HG03460 (cell line): ENCODE measurements around the gene IKZF1.
A peak's percentile ranks its signal among the peaks of the same experiment; 100 is the strongest.

ENCODE experiments used
- ATAC-seq: cut with Tn5 transposase; IDR thresholded peaks from one replicate; pipeline ENCODE4 v1.9.1; 2021; ENCODE audit not compliant: unreplicated experiment

IKZF1 gene

DNA sequence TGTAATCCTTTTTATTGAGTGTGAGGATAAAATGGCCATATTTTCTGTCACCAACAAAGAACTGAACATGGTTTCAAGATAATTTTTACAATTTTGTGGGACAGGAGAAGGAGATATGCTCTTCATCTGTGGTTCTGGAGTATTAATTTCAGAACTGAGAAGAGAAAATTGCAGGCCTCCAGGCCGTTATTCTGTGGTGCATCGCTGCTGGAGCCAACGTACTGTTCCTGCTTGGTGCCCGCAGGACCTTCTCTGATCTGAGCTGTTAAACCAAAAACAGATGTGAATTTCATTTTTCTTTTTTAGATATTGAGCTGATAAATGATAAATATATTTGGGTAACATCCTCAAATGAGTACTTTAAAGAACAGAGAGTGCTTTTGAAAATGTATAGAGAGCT, 63.9 kb downstream of the IKZF1 start:
- no peak for ATAC-seq

DNA sequence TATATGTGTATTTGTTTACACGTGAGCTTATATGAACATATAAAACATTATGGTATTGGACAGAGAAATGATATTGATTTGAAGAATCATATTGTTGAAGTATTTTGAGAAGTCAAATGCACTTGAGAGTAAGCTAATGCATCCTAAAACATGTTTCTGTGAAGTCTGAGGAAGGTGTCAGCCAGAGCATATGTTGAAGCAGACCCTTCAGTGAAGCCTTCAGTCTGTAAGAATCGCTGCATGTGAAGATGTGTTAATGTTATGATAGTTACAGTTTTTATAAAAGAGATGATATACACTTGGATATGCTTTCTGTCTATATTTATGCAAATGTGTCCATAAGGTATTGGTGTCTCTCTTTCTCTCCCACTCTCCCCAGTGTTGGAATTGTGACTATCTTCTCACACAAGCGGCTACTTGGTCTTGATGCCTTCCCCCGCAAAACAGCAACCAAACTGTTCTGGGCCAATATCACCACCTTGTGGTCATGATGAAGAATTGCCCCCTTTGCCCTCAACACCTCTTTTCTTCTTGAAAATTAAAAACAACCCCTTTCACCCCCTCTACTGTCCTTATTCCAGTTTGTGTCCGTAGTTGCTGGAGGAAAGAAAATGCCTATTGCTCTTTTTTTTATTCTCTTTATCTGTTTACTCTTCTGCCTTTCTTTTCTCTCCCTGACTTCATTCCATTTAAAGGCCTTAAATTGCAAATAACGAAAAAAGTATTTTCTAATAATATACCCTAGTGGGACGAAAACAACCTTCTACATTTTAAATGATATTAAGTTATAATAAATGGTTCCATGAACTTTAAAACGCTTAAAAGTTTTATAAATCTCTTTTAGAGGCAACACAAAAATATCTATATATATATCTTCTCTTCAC, 64.9 kb downstream of the IKZF1 start:
- no peak for ATAC-seq

DNA sequence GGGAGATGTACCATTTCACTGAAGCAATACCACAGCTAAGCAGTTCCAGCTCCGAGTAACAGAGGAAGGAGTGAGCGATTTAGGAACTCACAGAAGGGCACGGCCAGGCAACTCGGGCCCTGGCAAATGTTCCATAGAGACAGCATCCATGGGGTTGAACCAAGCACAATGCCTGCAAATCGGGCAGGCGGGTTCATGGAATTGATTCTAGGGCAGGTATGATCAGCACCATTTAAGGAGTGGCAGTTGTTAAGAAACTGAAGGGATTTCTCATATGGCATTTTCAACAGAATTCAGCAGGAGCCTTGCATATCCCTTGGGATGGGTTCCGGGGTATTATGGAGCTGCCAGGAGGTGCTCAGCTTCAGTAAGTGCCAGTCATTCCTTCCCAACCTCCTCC, 66.4 kb downstream of the IKZF1 start:
- no peak for ATAC-seq

DNA sequence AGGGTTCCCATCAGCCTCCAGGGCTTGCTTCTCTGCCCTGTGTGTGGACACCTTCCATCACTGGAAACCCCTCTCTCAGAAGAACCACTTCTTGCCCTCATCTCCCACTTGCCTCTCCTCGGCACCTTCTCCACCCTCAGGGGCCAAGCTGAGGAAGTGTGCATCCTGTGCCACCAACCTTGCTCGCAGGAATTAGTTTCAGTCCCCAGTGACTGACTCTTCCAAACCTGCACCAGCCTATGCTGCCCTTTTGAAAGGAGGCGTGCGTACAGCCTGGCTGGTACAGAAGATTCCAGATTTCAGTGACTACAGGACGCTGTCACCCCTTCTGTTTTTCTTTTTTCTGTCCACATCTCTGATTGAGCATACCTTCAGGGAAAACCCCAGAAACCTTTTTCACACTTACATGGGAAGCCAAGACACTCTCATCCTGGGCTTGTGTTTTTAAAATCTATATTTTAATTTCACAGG, 67.1 kb downstream of the IKZF1 start:
- no peak for ATAC-seq

DNA sequence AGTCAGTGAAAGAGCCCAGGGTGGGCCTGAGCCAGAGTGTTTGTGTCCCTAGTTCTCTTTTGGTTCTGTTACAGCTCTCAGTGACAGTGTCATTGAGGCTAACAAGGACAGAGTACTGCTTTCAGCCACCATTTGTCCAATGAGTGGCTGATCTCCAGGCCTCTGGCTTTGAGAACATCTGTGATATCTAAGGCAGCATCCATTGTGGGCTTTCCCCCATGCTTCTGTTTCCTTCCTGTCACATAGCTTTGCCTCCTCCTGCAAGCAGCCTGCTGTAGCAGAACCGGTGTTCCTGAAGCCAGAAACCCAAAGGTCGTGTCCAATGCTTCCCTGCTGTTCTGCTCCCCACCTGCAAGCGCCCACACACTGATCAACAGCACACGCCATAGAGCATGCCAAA, 68.4 kb downstream of the IKZF1 start:
- ATAC-seq, result no peak

DNA sequence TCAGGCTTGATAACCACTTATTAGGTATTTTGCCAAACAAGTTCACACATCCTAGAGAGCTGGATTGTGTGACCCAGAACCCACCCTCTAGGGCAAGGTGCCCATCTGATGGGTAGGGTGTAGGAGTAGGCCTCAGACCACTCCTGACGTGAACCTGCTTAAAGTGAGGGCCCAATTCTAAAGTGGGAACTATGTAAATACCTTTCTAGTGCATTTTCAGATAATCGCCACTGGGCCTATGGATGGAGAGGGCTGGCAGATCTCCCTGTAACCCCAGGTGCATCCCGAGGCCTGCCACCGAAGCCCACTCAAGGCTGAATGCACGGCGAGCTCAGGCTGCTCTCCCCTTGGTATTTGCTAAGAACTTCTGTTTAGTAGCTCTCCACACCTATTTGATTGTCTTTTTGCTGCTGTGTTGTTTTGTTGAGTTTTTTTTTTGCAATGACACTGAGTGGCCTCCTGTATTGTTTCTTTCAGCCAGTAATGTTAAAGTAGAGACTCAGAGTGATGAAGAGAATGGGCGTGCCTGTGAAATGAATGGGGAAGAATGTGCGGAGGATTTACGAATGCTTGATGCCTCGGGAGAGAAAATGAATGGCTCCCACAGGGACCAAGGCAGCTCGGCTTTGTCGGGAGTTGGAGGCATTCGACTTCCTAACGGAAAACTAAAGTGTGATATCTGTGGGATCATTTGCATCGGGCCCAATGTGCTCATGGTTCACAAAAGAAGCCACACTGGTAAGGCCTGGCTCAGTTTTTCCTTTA, 71.7 kb downstream of the IKZF1 start:
- no peak for ATAC-seq

DNA sequence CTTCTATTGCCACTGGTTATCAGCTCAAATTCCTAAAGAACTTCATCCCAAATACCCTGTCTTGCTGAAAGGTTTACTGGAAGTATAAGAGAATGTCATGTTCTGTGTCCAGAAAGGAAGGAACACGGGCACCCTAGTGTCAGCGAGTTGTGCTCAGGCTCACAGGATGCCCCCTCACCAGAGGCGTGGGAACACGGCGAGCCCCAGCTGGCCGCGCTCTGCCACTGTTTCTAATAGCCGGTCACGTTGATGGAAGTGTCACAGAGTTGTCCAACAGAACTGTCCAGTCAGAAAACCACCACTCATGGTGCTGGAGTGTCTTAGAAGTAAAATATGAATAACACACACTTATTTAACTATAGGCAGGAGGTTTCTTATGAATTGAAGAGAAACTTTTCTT, 72.8 kb downstream of the IKZF1 start:
- no peak for ATAC-seq

DNA sequence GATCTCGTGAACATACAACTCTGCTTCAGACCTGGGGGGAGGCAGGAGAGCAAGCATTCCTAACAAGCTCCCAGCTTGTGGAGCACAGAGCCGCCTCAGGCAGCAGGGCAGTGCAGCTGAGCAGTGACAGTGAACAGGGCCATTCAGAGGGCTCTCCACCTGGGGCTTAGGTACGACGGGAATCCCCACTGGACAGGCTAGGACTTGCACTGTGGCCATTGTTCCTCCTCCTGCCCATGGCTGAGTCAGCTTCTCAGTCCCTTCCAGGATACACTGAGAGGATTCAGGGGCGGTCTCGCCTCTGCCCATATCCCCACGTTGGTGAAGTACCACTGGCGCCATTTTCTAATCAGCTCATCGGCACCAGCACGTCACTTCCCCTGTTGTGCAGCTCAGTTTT, 74.6 kb downstream of the IKZF1 start:
- no peak for ATAC-seq

DNA sequence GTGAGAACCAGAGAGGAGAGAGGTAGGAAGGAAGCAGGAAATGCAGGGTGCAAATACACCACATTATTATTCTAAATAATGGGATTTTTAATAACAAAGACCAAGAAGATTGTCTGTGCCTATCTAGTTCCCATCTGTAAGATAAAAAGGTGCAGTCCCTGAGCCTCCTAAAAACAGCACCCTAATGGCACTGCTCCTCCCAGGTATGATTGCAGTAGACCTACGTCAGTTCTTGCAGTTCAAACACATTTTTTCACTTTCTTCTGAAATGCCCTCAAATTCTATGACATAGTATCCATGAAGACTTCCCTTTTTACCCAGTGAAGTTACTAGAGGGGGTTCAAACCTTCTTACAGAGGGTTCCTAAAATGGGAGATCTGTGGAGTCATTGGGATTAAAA, 75.0 kb downstream of the IKZF1 start:
- ATAC-seq, result no peak

DNA sequence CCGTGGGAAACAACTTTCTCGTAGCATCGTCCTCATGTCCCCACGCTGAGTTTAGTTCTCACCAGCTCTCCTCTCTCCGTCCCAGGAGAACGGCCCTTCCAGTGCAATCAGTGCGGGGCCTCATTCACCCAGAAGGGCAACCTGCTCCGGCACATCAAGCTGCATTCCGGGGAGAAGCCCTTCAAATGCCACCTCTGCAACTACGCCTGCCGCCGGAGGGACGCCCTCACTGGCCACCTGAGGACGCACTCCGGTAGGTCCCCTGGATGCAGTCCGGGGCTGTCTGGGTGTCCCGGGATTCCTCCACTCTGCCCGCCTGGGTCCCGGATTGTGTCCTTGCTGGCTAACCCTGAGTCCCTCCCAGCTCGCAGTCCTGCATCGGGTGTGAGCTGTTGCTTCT, 77.9 kb downstream of the IKZF1 start:
- no peak for ATAC-seq

DNA sequence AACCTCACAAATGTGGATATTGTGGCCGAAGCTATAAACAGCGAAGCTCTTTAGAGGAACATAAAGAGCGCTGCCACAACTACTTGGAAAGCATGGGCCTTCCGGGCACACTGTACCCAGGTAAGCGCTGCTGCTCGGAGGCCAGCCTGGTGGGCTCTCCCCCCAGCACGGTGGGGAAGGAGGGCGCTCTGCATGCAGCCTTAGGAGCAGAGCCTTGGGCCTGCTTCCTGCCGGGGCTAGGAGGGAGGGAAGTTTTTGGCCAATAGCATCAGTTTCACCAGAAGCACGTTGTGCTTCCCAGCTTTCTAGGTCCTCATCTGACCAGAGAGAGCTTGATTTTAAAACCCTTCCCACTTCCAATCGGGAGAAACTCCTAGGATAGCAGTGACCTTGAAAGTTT, 82.8 kb downstream of the IKZF1 start:
- no peak for ATAC-seq

DNA sequence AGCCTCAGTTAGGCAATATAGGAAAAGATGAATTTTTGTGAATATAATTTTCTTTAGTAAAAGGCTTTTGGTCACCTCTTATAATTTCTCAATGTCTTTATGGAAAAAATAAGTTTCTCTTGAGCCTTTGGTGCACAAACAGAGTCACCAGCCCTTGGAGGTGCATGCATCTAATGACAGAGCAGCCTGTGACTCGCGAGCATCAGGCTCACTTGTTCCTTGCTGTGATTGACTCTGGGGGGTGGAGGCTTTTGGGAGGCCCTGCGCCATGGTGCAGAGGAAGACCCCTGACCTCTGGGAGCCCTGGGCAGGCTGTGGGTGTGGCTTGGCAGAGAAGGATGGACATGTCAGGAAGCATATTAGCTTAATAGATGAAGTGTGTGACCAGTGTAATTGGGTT, 85.4 kb downstream of the IKZF1 start:
- no peak for ATAC-seq

DNA sequence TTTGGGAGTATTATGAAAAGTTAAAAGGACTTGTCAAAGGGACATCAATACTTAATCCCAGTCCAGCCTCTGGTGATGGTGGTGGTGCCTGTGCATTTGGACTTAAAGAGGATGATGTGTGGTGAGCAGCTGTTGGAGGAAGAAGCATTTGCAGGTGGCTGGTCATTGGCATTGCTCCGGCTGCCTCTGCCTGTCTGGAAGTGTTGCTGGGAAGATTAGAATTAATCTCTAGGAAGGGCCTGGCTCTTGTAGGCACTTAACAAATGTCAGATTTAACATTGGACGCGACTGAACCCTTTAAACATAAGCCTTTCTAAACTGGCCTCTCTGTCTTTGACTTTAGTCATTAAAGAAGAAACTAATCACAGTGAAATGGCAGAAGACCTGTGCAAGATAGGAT, 86.9 kb downstream of the IKZF1 start:
- no peak for ATAC-seq

DNA sequence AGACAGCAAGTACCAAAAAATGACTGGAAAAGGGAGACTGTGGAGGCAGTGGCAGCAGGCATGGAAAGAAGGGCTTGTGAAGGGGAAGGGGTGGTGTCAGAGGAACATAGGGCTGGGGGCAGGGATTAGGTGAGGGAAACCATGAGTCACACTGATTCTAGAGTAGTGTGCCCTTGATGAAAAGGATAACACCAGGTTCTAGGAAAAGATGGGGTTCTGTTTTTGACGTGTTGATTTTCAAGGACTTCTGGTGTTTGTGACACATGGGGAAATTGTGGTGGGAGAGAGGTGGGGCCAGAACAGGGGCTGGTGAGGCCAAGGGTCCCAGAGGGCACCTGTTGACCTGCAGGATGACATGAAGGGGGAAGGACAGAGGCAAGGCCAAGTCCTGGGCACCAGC, 88.6 kb downstream of the IKZF1 start:
- no peak for ATAC-seq

DNA sequence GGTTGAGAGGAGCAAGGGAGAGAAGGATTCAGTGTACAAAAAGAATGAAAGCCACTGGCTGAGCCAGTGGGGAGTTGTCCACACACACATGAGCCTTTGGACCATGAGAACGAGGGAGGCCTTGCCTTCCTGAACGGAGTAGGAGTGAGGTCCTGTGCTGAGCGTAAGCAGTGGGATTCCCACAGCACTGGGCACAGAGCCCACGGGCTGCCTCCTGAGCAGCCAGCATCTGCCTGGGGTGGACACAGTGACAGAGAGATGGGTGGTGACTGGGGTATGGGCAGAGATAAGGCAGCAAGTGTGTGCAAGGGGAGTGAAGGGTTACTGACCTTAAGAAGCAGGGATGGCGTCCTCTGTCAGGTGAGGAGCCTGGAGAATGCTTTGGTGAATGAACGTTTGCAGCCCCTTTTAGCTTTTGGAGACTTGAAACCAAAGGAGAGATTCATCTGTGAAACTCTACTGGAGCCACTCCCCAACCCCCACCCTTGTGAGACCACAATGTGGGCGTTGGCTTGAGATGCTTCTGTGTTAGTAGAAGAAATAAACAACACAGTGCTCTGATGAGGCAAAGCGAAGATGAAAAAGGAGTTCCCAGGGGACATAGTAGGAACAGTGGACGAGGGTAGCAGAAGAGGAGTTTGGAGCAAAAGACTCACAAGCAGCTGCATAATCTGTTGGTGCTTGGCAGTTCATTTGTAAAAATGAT, 89.2 kb downstream of the IKZF1 start:
- ATAC-seq, result no peak

DNA sequence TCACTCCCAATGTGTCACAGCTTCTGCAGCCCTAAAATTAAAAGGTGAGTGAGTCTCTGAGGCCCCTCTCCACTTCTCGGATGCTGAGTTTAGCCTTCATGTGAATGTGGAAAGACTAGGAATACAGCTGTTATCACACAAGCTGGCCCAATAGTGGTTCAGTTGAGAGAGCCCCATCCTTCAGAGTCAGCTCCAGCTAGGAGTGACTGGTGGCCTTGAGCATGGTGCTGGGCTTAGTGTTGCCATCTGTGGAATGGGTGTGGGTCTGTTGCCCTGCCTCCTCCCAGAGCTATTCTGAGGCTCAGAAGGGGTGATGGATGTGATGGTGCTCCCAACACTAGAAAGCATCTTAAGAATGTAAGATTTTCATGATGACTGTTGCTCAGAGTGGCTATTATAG, 89.8 kb downstream of the IKZF1 start:
- ATAC-seq, result no peak

DNA sequence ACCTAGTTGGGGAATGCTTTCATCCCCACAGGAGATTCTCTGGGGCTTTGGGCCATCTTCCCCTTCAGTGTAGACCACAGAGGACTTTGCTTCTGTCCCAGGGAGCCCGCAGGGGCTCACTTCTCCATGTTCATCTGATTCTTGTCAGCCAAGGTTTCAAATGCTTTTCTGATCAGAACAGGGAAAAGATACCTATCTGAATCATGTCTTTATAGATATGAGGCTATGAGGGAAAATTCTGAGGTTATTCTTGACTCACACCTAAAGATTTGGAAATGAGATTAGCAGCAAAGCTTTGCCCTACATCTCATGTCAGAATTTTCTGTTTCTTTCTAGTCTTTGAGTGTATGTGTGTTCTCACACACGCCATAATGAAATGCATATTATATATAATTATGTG, 92.3 kb downstream of the IKZF1 start:
- no peak for ATAC-seq

DNA sequence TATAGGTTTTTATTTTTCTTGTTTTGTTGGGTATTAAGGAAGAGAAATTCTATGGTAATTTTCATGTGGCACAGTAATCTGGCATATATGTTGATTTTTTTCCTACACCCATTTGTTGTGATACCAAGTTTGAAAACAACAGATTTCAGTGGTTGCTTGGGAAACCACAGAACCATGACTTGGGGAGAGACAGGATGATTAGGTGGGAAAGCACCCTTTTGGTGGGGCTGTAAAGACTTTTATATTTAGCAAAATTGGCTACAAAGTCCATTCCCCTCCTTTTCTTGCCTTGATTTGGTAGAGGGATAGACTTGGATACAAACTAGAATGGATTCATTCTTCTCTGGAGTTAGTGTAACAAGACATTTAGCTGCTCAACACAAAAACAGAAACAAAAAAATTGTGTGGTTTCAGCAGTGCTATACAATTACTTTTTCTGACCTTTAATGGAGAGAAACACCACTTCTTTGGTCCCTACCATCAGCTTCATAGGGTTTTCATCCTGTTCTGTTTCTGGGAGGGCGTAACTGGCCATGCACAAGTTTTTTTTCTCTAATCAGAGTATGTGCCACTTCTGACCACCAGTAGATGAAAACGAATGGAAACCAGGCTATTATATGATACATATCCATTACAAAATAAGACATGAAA, 92.9 kb downstream of the IKZF1 start:
- peak; percentile 51 for ATAC-seq

DNA sequence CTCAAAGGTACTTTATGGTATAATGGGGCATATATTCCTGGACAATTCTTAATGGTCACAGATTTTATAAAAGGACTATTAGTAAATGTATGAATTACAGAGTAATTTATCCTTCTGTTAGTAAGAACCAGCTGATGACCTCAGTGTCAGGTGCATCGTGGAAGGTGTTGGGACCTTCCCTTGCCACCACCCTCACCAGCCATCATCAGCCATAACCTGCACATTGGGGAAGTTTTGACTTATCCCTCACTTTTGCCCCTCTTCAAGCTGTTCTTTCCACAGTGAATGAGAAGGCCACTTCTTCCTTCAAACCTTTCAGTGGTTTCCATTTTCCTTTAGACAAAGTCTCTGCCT, 93.4 kb downstream of the IKZF1 start:
- no peak for ATAC-seq

DNA sequence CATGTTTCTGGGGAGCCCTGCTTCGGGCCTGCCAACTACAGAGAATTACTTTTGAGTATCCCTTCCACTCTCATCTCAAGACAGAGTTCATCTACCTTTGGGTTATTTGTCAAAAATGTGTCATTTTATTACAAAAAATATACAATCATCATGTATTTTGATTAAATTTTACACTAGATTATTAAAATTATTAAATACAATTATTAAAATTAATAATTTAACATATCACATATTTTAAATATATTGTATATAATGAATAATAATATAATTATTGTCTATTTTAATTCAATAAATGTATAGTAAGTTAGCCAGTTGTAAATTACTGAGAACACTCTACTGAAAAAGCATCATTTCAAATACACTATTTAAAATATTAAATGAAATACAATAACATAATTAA, 94.7 kb downstream of the IKZF1 start:
- ATAC-seq, result no peak

DNA sequence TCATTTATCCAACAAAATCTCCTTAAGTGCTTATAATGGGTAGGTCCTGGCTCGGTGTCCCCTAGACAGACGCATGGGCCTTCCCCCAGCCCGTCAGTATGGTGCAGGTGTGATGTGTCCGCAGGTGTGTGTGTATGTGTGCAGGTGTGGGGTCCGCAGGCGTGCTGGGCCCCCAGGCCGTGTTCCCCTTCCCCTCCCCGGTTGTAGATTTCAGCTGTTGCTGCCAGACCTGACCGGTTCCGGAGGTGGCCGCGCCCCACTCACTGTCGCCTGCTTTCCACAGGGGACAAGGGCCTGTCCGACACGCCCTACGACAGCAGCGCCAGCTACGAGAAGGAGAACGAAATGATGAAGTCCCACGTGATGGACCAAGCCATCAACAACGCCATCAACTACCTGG, 95.1 kb downstream of the IKZF1 start:
- ATAC-seq, result no peak
